Skeletal muscle cell (primary cell): ENCODE results near the gene ETV7.
"Not testable (repeated sequence)": the region's sequence is repeated elsewhere in the genome, so short reads cannot be mapped to it uniquely, and the experiment has no call there.

Experiments used
- DNase-seq: peaks from one replicate; pipeline ENCODE4 v3.0.0-alpha.2; 2010; ENCODE audit warnings: low read depth
- H3K4me3 ChIP-seq: 2 replicates; pipeline ENCODE4 v1.5.1; 2011; ENCODE audit warnings: low read depth, mild to moderate bottlenecking, control low read depth, low read length, moderate library complexity

Gene ETV7

DNA sequence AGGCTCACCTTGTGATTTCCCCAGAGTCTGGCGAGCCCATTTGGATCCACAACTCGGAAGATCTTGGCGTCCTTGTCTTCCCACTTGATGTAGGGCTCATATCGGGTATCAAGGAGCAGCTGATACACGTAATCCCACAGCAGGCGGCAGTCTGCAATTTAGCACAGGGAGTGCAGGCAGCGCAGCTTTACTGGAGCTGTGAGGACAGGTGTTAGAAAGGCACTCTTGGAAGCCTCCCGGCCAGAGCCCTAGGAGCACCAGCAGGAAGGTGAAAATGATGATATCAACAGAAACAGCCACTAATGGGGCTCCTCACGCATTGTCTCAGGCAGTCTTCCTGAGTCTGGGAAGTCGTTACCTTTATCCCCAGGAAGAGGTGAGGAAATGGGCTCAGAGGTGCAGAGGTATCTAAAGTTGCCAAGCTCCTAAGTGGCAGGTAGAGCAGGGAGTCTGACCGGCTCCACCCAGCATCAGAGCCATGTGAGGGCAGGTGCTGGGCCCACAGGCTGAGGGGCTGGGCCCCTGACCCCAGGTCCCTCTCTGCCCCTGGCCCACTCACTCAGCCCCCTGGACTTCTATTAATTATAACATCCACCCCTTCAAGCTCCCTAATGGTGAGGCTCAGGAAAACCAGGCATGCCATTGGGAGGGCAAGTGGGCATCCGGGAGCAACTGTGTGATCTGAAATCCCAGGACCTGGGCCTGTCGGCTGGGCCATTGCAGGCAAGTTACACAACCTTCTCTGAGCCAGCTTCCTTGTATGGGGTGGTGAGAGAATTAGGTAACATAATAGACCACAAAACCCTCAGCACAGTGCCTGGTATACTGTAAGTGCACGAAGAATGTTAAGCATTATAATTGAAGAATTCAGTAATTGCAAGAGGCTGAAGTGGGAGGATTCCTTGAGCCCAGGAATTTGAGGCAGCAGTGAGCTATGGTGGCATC lies 18.3 kb downstream of the ETV7 start:
- peak; percentile 39 for DNase-seq
- no peak overlapping the region for H3K4me3 ChIP-seq

DNA sequence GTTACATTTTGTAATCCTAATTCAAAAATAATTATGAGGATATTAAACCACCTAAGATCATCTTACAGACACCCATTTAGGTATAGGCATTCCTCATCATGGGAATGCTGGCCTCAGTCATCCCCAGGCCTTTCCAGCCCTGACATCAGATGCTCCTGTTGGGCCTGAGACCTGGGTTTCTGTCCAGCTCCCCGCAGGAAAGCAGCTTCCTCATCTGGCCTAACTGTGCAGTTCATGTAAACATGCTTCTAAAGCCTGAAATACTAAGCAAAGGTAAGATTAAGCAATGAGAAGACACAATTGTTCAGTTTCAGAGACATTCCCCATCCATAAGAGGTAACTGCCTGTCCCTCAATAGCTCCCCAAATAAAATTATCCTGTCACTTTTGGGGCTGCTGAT lies 19.0 kb downstream of the ETV7 start:
- H3K4me3 ChIP-seq, result no peak overlapping the region
- no peak for DNase-seq

DNA sequence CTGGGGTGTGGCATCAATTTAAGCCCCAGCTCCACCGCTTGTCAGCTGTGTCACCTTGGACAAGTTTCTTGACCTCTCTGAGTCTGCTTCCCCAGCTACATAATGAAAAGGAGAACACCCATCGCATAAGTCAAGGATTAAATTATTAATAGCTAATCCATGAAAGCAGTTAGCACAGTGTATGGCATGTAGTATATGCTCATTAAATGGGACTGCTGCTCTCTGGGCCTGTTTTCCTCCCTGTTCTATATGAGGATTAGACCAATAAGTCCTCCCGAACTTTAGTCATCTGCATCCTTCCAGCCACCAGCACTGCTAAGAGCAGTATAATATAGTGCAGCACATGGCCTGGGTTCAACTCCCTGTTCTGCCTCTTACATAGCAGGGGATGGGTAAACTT lies 19.7 kb downstream of the ETV7 start:
- no peak overlapping the region for H3K4me3 ChIP-seq
- DNase-seq, result no peak

DNA sequence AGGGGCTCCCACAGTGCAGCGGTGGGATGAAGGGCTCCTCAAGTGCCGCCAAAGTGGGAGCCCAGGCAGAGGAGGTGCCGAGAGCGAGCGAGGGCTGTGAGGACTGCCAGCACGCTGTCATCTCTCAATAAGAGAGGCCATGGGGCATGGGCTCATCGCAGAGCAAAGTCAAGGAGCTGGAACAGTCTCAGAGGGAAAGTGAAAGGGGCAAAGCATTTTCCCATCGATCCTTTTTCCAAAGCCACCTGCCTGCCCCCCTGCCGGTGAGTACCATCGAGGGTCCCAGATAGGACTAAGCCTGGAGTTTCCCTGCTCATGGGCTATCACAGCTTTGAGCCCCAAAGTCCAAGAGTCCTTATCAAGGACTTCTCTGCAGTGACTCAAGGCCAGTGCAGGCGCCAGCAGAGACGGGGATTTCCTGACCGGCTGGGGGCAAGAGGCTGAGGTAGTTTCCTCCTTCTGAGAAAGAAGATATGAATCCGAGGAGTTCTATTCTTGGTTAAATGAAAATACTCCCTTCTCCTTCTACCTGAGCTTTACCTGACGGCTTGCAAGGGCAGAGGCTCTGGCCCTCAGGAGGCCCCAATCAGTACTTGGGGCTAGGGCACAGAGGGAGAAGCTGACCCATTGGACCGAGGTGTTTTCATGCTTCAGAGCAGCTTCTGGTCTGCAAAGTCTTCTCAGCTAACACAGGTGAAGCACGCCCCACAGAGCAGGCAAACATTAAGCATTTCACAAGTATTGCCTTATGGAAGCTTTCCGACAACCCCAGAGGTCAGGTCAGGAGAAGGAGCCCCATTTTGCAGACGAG lies 22.6 kb downstream of the ETV7 start:
- no peak for DNase-seq
- H3K4me3 ChIP-seq, result no peak overlapping the region

DNA sequence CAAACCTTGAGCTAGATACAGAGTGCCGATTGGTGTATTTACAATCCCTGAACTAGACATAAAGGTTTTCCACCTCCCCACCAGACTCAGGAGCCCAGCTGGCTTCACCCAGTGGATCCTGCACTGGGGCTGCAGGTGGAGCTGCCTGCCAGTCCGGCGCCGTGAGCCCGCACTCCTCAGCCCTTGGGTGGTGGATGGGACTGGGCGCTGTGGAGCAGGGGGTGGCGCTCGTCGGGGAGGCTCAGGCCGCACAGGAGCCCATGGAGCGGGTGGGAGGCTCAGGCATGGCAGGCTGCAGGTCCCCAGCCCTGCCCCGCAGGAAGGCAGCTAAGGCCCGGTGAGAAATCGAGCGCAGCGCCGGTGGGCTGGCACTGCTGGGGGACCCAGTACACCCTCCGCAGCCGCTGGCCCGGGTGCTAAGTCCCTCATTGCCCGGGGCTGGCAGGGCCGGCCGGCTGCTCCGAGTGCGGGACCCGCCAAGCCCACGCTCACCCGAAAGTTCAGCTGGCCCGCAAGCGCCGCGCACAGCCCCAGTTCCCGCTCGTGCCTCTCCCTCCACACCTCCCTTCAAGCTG lies 23.3 kb downstream of the ETV7 start:
- not testable (repeated sequence) for DNase-seq, H3K4me3 ChIP-seq

DNA sequence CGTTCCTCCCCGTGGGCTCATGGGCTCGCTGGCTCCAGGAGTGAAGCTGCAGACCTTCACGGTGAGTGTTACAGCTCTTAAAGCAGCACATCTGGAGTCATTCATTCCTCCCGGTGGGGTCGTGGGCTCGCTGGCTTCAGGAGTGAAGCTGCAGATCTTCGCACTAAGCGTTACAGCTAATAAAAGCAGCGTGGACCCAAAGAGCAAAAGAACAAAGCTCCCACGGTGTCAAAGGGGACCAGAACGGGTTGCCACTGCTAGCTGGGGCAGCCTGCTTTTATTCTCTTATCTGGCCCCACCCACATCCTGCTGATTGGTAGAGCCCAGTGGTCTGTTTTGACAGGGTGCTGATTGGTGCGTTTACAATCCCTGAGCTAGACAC lies 24.1 kb downstream of the ETV7 start:
- DNase-seq, H3K4me3 ChIP-seq: not testable (repeated sequence)

DNA sequence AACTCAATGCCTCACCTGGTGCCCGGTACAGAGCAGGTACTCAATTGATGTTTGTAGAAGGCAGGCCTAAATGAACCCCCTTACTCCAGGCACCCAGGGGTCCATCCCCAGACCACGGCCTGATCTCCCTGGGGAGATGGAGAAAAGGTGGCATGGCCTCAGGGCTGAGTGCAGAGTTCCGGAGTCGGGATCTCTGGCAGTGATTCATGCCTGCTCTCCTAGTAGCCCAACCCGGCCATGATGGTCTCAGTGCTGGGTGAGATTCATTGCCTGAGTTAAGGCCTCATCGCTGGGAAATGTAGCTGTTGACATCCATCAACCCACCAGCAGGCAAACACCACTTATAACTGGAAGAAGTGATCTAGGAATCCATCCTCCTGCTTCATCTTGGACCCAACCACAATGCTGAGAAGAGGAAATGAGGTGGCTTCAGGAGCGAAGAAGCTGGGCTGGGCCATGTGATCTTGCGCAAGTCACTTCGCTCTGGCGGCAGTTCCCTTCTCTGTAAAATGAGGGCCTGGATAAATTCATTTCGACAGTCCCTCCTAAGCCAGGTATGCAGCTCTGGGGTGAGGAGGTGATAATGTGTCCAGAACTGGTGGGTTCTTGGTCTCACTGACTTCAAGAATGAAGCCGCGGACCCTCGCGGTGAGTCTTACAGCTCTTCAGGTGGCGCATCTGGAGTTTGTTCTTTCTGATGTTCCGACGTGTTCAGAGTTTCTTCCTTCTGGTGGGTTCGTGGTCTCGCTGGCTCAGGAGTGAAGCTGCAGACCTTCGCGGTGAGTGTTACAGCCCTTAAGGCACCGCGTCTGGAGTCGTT lies 24.7 kb downstream of the ETV7 start:
- H3K4me3 ChIP-seq, result no peak overlapping the region
- DNase-seq, result no peak

DNA sequence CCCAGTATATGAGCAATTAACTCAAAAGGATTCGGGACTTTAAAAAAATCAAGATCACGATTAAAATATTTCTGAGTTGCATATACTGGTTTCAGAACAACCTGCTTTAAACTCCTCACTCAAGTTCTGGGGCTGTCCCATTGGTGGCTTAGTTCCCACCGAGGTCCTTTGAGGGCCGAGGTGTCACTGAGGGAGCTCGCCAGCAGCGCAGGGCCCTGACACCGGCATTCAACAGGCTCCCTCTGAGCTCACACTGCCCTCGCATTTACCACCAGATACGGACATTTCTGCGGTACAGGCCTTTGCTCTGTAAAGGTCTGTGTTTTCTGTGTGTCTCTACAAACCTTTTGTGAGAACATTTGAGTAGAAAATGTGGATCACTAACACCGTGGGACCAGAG lies 26.4 kb downstream of the ETV7 start:
- no peak for DNase-seq
- no peak overlapping the region for H3K4me3 ChIP-seq

DNA sequence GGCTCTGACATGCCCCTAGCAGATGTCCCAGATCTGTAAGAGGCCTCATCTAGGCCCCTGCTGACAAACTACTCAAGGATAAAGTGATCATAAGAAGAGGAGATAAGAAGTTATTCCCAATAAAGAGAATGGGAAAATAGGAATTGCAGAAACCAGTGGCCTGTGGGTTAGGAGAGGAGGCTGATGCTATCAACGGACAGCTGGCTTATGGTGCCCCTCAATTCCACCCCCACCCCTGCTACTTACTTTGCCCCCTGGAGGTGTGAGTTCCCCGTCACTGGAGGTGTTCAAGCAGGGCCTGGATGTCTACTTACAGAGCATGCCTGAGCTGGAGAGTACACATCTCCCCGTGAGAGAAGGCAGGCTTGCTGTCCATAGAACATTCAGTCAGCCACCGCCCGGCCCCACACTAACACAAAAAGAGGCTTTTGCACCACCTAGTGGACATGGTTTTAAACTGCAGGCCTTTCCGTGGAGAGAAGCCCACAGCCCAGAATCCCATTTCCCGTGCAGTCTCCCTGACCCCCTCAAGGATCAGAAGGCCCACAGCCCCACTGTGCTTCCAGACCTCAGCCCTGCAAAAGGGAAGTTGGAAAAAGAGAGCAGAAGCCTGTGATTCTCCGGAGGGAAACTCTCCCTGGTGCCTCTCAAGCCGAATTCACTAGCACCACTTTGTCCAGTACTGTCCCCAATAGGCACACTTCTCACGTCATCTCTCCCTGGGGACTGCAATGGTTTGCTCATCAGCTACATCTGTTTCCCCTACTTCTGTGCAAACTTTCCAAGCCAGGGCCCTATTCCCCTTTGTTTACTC lies 27.0 kb downstream of the ETV7 start:
- H3K4me3 ChIP-seq, result no peak overlapping the region
- DNase-seq, result no peak

DNA sequence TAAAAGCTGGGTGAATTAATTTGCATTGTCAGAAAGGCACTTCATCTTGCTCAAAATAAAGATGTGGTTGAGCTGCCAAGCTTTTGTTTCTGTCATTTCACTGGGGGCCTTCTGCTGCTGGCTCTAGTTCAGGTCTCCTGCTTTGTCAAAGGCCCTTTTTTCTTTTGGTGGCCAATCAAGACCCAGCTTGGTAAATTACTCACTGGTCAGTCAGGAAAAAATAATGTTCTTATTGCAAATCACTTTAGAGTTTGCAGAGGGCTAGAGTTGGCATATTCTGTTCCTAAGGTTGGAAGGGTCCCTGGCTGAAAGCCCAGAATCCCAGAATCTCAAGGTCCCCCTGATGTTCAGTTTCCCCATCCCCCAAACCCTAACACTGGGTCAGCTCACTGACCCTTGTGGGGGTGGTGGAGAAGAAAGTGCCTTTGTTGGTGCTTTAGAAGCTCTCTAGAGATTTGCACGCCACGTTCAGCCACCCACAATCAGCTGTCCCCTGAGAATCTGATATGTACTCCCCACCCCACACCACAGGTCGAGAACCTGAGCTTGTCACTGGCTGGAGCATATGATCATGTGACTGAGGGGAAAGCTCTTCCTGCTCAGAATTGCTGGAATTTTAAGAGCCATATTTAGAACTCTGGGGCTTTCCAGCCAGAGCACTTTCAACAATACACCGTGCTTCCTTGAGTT lies 29.1 kb downstream of the ETV7 start:
- no peak for DNase-seq
- no peak overlapping the region for H3K4me3 ChIP-seq

DNA sequence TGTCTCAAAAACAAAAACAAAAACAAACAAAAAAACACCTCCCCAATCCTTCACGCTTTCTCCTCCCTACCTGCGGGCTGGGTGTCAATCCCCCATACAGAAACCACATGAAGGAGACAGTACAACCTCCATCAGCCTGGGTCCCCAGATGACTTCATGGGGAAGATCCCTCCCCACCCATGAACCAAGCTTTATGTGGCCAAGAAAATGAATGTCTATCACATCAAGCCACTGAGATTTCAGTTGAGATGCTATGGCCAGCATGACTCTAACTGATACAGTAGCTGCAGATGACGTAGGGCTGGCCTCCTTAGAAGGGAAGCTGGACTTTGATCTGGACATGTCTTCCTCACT lies 29.6 kb downstream of the ETV7 start:
- DNase-seq, result no peak
- H3K4me3 ChIP-seq, result no peak overlapping the region

DNA sequence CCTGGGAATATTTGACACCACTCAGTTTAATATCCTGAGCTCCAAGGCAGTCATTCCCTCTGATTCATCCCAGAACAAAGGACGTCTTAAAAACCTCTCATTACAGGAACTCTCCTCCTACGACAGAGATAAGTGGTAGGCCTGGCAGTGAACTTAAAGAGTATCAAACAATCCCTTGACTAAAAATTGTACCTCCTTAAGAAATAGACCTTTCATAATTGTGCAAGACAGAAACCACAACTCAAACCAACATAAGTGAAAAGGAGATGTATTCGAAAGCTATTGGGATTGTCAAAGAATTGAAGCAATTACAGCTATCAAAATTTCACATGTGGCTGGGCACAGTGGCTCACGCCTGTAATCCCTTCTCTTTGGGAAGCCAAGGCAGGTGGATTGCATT lies 31.6 kb downstream of the ETV7 start:
- DNase-seq, result no peak
- no peak overlapping the region for H3K4me3 ChIP-seq

DNA sequence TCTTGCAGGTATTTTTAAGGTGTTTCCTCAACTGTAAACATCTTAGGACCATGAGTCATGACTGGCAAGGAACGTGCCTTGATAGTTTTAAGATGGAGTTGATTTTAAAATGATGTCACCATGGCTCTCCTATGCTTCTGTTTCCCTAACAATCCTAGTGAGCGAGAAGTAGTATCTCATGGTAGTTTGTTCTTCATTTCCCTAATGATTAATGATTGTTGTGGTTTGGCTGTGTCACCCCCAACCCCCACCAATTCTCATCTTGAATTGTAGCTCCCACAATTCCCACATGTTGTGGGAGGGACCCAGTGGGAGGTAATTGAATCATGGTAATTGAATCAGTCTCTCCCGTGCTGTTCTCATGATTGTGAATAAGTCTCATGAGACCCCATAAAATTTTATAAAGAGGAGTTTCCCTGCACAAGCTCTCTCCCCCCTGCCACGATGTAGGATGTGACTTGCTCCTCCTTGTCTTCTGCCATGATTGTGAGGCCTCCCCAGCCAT lies 34.0 kb downstream of the ETV7 start:
- no peak for DNase-seq
- no peak overlapping the region for H3K4me3 ChIP-seq

DNA sequence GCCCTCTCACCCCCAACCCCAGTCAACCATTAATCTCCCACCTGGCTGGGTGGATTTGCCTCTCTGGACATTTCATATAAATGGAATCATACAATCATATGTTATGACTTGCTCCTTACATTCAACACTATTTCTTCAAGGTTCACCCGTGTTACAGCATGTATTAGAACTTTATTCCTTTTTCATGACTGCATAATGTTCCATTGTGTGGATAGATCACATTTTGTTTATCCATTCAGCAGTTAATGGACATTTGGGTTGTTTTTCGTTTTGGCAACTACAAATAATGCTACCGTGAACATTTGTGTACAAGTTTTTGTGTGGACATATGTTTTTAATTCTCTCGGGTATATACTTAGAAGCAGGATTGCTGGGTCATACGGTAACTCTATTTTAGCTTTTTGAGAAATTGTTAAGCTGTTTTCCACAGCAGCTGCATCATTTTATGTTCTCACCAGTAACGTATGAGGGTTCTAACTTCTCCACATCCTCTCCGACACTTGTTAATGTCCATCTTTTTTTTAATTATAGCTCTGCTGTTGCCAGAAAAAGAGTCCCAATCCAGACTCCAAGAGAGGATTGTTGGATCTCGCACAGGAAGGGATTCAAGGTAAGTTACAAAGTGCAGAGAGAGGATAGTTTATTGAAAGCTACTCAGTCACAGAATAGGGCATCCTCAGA lies 34.9 kb downstream of the ETV7 start:
- H3K4me3 ChIP-seq, result no peak overlapping the region
- DNase-seq, result no peak

DNA sequence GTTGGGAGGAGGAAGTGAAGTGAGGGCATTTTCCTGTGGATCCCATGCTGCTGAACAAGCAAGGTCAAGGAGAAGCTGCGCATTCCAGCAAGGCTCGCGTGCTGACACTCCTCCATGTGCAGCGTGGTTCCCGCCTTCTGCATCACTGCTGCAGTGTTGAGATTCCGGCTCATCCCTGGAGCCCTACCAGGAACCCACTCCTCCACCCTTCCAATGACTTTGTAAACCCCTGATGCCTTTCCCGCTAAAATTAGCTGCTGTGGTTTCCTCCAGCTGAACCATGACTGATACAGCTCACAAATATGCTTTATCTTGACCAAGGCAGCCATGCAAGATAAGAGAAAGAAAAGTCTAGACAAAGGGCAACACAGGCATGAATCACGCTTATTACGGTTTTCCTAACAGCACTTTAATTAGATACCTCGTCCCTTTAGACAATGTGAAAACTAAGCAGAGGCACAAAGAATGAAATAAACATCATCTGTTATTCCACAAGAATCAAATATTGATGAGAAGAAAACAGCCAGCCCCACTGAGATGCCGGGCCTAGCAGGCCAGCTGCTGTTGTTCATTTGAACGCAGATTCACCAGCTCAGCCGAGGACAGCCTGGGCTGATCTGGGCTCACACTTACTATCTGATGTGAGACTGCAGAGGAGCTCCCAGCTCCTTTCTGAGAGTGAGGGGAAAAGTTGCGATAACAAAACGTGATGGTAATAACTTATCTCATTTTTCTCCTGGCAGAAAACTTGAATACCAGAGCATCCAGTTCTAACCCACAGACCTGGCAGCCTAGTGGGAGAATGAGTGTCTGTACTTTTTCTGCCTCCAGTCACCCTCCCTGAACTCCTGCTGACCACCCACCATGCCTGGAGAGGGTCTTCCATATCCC lies 36.5 kb downstream of the ETV7 start:
- DNase-seq, result no peak
- no peak overlapping the region for H3K4me3 ChIP-seq

DNA sequence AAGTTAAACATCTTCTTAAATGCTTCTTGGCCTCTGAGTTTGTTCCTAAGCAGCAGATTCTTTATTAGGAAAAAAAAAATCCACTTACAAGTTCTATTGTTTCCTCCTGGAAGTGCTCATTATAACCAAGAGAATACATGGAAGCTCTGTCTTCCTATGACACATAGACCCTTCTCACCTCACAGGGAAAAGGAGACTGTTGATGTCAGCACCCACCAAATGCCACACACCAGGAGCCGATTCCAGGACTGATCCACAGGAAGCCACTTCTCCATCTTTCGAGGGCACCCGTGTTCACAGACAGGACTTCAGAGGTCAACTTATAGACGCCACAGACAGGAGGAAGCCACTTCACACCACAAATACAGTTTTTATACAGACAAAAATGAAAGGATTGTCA lies 37.4 kb downstream of the ETV7 start:
- H3K4me3 ChIP-seq, result no peak overlapping the region
- no peak for DNase-seq

DNA sequence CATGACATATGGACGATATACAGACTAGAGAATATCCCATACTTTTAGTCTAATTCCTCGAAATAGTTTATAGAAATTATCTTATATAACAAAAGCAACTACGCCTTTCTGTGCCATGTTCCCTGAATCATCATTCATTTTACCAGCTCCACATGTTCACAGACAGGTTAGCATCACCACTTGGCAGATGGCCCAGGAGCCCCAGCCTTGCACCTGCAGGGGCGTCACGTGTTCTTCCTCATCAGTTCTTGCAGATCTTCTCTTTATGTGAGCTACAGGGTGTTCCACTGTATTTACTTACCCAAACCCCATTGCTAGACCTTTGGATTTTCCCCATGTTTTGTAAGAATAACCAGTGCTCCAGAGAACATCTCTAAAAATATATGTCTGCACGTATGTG lies 38.2 kb downstream of the ETV7 start:
- H3K4me3 ChIP-seq, result no peak overlapping the region
- DNase-seq, result no peak
